ENCODE data around the gene HECTD3. TPM values are rescaled to one million over a fixed set of nuclear protein-coding genes. Genes with fewer than 3 reads are reported as not detected.

Gene HECTD3
- total and polyA plus RNA-seq, 2 experiments from 2014 or later: 27.6 to 39.1 TPM

DNA sequence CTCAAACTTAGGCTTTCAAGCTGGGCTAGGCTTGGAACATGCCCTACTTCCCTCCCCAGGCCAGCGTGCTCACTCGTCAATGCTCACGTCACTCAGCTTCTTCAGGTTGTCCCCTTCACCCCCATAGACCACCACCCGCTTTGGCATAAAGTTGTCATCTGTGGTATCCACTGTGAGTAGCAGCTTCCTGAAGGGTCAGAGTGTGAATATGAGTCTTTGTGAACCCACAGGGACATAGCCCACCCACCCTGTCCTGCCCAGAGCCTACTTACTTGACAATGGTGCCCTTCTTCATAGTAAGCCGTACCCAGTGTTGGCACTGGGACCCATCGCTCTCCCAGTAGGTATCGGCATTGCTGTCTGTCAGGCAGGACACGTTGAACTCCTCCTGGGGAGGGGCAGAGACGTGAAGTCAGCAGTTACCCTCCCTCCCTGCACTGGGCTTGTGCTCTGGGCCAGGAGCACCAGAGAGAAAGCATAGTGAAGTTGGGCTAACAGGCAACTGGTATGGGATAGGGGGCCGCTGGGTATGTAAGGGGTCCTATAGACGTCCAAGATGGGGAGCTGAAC lies 1.7 kb downstream of the HECTD3 start:
- no peak for DNase-seq (ENCODE audit: low spot score)
- Histone ChIP-seq H3K36me3 (replicated peaks; ENCODE audit: insufficient read depth, low read depth) (no peaks in the 10 kb centered on the region), H4K20me1 (ENCODE audit: insufficient read depth, poor library complexity, severe bottlenecking) (peaks cover 3% of the 10 kb centered on the region), H3K79me2 (peaks cover 31% of the 10 kb centered on the region), H2AFZ (no peak overlapping the region), H3K4me1 (ENCODE audit: insufficient read depth) (peaks cover 16% of the 10 kb centered on the region), H3K4me3 (no peak overlapping the region), H3K9me3 (ENCODE audit: low read depth) (no peaks in the 10 kb centered on the region), H3K27me3 (no peaks in the 10 kb centered on the region), H3K9me2 (replicated peaks; ENCODE audit: insufficient read depth) (no peaks in the 10 kb centered on the region), H3K4me2 (peak overlapping the region; percentile 97), H3K27ac (no peak overlapping the region)
- TF ChIP-seq EZH2 (IDR thresholded peaks at IDR 0.05; ENCODE audit: borderline replicate concordance) (no peak), EZH2phosphoT487 (IDR thresholded peaks at IDR 0.05; ENCODE audit: low read depth, severe bottlenecking, unreplicated experiment) (no peak)
- TF ChIP-seq, protein P1, sequence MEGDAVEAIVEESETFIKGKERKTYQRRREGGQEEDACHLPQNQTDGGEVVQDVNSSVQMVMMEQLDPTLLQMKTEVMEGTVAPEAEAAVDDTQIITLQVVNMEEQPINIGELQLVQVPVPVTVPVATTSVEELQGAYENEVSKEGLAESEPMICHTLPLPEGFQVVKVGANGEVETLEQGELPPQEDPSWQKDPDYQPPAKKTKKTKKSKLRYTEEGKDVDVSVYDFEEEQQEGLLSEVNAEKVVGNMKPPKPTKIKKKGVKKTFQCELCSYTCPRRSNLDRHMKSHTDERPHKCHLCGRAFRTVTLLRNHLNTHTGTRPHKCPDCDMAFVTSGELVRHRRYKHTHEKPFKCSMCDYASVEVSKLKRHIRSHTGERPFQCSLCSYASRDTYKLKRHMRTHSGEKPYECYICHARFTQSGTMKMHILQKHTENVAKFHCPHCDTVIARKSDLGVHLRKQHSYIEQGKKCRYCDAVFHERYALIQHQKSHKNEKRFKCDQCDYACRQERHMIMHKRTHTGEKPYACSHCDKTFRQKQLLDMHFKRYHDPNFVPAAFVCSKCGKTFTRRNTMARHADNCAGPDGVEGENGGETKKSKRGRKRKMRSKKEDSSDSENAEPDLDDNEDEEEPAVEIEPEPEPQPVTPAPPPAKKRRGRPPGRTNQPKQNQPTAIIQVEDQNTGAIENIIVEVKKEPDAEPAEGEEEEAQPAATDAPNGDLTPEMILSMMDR (IDR thresholded peaks at IDR 0.05; ENCODE audit: poor library complexity): no peak
- WGBS (ENCODE audit: low lambda C conversion rate, missing lambda C conversion rate): 97% methylated on average over 11 of the region's 11 CpGs

DNA sequence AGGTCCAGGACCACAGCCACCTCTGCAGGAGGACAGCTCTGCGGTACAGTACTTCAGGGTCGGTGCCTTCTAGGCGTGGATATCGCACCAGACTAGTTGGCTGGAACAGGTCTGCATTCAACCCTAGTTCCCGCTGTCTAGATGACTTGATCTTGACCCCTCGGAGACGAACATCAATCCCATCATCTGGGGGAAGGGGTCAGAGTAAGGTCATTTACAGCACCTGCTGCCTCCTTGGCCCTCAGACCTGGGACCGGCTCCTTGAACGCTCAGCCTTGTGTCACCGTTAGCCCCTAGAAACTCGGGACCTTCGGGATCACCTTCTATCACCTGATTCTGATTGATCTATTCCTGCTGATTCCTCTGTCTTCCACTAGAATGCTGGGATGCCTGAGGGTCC lies 2.6 kb downstream of the HECTD3 start:
- Histone ChIP-seq H3K27me3 (no peaks in the 10 kb centered on the region), H3K27ac (no peak overlapping the region), H3K4me1 (ENCODE audit: insufficient read depth) (peaks cover 16% of the 10 kb centered on the region), H3K79me2 (peaks cover 25% of the 10 kb centered on the region), H4K20me1 (ENCODE audit: insufficient read depth, poor library complexity, severe bottlenecking) (peaks cover 3% of the 10 kb centered on the region), H3K9me3 (ENCODE audit: low read depth) (no peaks in the 10 kb centered on the region), H2AFZ (no peak overlapping the region), H3K4me3 (no peak overlapping the region), H3K9me2 (replicated peaks; ENCODE audit: insufficient read depth) (no peaks in the 10 kb centered on the region), H3K4me2 (no peak overlapping the region), H3K36me3 (replicated peaks; ENCODE audit: insufficient read depth, low read depth) (no peaks in the 10 kb centered on the region)
- no peak for TF ChIP-seq EZH2phosphoT487 (IDR thresholded peaks at IDR 0.05; ENCODE audit: low read depth, severe bottlenecking, unreplicated experiment)
- WGBS (ENCODE audit: low lambda C conversion rate, missing lambda C conversion rate): 98% methylated on average over 12 of the region's 12 CpGs
- no peak for DNase-seq (ENCODE audit: low spot score)

DNA sequence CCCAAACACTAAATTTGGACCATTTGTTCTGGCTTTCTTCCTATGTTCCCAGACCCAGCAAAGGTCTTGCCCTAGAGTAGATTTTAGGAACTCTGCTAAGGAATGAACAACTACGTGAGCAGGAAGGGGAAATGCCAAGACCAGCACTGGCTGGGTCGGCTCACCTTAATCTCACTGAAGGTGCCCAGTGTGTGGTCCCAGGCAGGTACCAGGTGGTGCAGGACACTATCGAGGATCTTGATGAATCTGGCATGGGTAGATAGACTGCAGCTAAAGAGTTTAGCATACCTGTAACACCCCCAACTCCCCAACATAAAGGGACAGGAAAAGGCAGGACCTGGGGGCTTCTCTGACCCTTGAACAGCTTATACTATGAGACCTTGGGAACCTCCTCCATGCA lies 3.0 kb downstream of the HECTD3 start:
- no peaks in the 10 kb centered on the region for H3K36me3 ChIP-seq (replicated peaks; ENCODE audit: insufficient read depth, low read depth)

DNA sequence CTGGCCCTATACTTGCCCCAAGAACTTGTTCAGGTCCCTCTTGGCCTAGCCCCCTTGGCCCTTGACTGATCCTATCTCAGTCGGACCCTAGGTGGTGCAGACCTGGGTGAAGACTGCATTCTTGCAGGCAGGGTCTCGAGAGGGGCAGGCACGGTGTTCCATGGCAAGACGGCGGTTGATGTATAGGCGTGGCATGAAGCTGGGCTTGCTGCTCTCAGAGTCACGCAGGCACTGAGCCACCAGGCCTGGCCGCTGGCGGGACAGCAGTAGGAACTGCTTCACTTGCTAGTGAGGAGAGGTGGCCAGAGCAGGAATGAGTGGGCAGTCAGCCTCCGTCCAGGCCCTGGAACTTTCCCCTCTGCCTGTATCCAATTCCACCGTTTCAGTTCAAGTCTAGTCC lies 3.8 kb downstream of the HECTD3 start:
- Histone ChIP-seq H3K79me2 (peaks cover 18% of the 10 kb centered on the region), H3K27ac (no peak overlapping the region), H2AFZ (no peak overlapping the region), H3K4me1 (ENCODE audit: insufficient read depth) (peaks cover 14% of the 10 kb centered on the region), H3K36me3 (replicated peaks; ENCODE audit: insufficient read depth, low read depth) (no peaks in the 10 kb centered on the region), H3K9me2 (replicated peaks; ENCODE audit: insufficient read depth) (no peaks in the 10 kb centered on the region), H3K27me3 (no peaks in the 10 kb centered on the region), H3K4me3 (no peak overlapping the region), H3K9me3 (ENCODE audit: low read depth) (no peaks in the 10 kb centered on the region), H3K4me2 (no peak overlapping the region), H4K20me1 (ENCODE audit: insufficient read depth, poor library complexity, severe bottlenecking) (peaks cover 3% of the 10 kb centered on the region)
- WGBS (ENCODE audit: low lambda C conversion rate, missing lambda C conversion rate): 88% methylated on average over 11 of the region's 11 CpGs
- no peak for DNase-seq (ENCODE audit: low spot score)
- TF ChIP-seq EZH2phosphoT487 (IDR thresholded peaks at IDR 0.05; ENCODE audit: low read depth, severe bottlenecking, unreplicated experiment): no peak
- TF ChIP-seq, protein P1 (IDR thresholded peaks at IDR 0.05; ENCODE audit: poor library complexity): no peak
- no peak for TF ChIP-seq EZH2 (IDR thresholded peaks at IDR 0.05; ENCODE audit: borderline replicate concordance)

More for the DNA sequence above, 3.0 kb downstream of the HECTD3 start:
- Histone ChIP-seq H3K4me1 (ENCODE audit: insufficient read depth) (peaks cover 12% of the 10 kb centered on the region), H3K4me2 (no peak overlapping the region), H3K9me2 (replicated peaks; ENCODE audit: insufficient read depth) (no peaks in the 10 kb centered on the region), H3K79me2 (peaks cover 21% of the 10 kb centered on the region), H2AFZ (no peak overlapping the region), H3K9me3 (ENCODE audit: low read depth) (no peaks in the 10 kb centered on the region), H3K4me3 (no peak overlapping the region), H3K27ac (no peak overlapping the region), H3K27me3 (no peaks in the 10 kb centered on the region), H4K20me1 (ENCODE audit: insufficient read depth, poor library complexity, severe bottlenecking) (peaks cover 3% of the 10 kb centered on the region)
- no peak for TF ChIP-seq EZH2 (IDR thresholded peaks at IDR 0.05; ENCODE audit: borderline replicate concordance)
- DNase-seq (ENCODE audit: low spot score): no peak
- WGBS (ENCODE audit: low lambda C conversion rate, missing lambda C conversion rate): 97% methylated on average over 3 of the region's 3 CpGs
